ENCODE data around the gene PDPK1. TPM values are rescaled to one million over a fixed set of nuclear protein-coding genes. Genes with fewer than 3 reads are reported as not detected.

The PDPK1 gene
- total and polyA plus RNA-seq, 2 of the 4 experiments (the other 2 are of a cell fraction), result 10.6 to 27.3 TPM

DNA sequence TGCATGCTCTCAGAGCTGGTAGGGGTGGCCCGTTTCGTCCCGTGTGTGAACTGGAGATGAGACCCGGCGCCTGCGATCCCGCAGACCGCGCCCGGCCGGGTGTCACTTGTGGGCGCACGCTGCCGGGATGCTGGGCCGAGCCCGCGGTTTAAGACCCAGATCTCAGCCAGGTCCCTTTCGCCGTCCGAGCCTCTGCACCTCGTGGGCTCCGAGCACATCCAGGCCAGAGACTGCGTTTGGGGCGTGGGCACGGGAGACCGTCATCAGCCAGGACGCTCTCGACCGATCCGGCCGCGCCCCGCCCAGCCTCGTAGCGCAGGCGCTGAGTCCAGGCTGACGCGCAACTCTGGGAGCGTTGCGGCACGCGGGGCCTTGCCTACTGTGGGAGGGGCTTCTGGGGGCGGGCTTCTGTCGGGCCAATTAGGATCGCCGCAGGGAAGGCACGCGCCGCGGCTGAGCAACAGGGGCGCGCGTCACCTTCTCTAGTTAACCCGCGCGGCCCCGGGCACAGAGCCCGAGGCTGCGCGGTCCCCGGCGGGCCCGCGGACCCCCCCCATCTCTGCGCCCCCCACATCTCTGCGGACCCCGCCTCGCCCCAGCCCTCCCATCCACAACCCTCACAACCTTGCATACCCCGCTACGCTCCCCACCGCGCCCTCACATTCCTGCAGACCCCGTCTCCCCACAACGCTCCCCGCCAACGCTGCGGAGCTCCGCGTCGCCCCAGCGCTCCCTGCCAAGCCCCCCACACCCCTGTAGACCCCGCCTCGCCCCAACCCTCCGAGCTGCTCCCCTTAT, 5.9 kb upstream of the PDPK1 start:
- Histone ChIP-seq H4K5ac (ENCODE audit: low read depth, low read length) (peak overlapping the region; percentile 14; the same call in 1 of the 2 replicates), H3K27ac (ENCODE audit: insufficient read depth, low read length) (peak overlapping the region; percentile 75), H2AK5ac (ENCODE audit: low read depth, low read length) (peak overlapping the region; percentile 86), H3K18ac (ENCODE audit: low read depth, low read length) (peak overlapping the region; percentile 44; the same call in 1 of the 2 replicates), H3K27me3 (ENCODE audit: control insufficient read depth, insufficient read depth, low read length) (no peaks in the 10 kb centered on the region), H2BK20ac (ENCODE audit: low read depth, low read length) (no peak overlapping the region), H3K14ac (replicated peaks; ENCODE audit: low read depth, low read length) (peak overlapping the region; percentile 80), H4K91ac (ENCODE audit: insufficient read depth, low read depth, low read length) (peak overlapping the region; percentile 50), H4K20me1 (ENCODE audit: insufficient read depth, low read length) (no peaks in the 10 kb centered on the region; the same call in none of the 2 replicates), H2AFZ (replicated peaks; ENCODE audit: low read length, poor library complexity) (peak overlapping the region; percentile 95), H3K9me1 (ENCODE audit: insufficient read depth, low read length) (peaks cover 12% of the 10 kb centered on the region; the same call in 1 of the 2 replicates), H2AK9ac (replicated peaks; ENCODE audit: low read depth, low read length, poor library complexity) (peak overlapping the region; percentile 94), H4K8ac (ENCODE audit: low read depth in 2 of 2, low read length in 2 of 2) (peak overlapping the region; percentile 79 to 80; a peak in 3 of 4 replicates), H3K4me3 (ENCODE audit: insufficient read depth, low read depth, low read length) (peak overlapping the region; percentile 60), H3K4me2 (ENCODE audit: low read depth, low read length) (peak overlapping the region; percentile 96), H3K4me1 (ENCODE audit: control insufficient read depth, insufficient read depth, low read length) (peaks cover 16% of the 10 kb centered on the region), H3K79me1 (ENCODE audit: low read depth in 1 of 2, low read length in 2 of 2) (peaks cover 0 to 22% of the 10 kb centered on the region in 2 experiments; a peak in 1 of 4 replicates), H2BK120ac (ENCODE audit: low read depth, low read length) (peak overlapping the region; percentile 38; the same call in 1 of the 2 replicates), H3K4ac (ENCODE audit: low read depth, low read length) (peak overlapping the region; percentile 79), H3K9me3 (ENCODE audit: control insufficient read depth, insufficient read depth, low read length) (no peaks in the 10 kb centered on the region), H3K9ac (ENCODE audit: low read depth, low read length) (peak overlapping the region; percentile 84), H2BK5ac (ENCODE audit: low read depth, low read length, poor library complexity, severe bottlenecking) (peak overlapping the region; percentile 59), H3K36me3 (ENCODE audit: control insufficient read depth, insufficient read depth, low read length) (peaks cover 27% of the 10 kb centered on the region; the same call in 1 of the 2 replicates), H3K23ac (ENCODE audit: low read depth, low read length) (peak overlapping the region; percentile 64; the same call in 1 of the 2 replicates), H2BK15ac (ENCODE audit: low read depth, low read length) (no peak overlapping the region), H3K56ac (ENCODE audit: extremely low read depth, insufficient read depth, low read length) (no peak overlapping the region)
- BruUV-seq (replicated peaks), result no TSS peak
- WGBS, 2 experiments (ENCODE audit: extremely low coverage in 2 of 2, insufficient read length in 1 of 2), result 1% methylated on average over 36 of the region's 84 CpGs; no CpG with 5 or more reads in 1 of the 2 experiments
- peak; percentile 96 for ATAC-seq (ENCODE audit: low read depth)
- in situ Hi-C loops (cut with MboI; ENCODE audit: low sequenced_read_pairs) (no loop called here), dilution Hi-C loops (cut with HindIII; ENCODE audit: low sequenced_read_pairs, unreplicated experiment) (no loop called here), intact Hi-C loops (cut with micrococcal nuclease) (no loop called here)
- ChIA-PET CTCF (no interaction called here), POLR2A (ENCODE audit: unreplicated experiment) (no interaction called here)
- peak; percentile 95 for DNase-seq
- TF ChIP-seq RFX5 (IDR thresholded peaks at IDR 0.05; ENCODE audit: low read depth, low read length), result no peak
- TF ChIP-seq, protein P1, sequence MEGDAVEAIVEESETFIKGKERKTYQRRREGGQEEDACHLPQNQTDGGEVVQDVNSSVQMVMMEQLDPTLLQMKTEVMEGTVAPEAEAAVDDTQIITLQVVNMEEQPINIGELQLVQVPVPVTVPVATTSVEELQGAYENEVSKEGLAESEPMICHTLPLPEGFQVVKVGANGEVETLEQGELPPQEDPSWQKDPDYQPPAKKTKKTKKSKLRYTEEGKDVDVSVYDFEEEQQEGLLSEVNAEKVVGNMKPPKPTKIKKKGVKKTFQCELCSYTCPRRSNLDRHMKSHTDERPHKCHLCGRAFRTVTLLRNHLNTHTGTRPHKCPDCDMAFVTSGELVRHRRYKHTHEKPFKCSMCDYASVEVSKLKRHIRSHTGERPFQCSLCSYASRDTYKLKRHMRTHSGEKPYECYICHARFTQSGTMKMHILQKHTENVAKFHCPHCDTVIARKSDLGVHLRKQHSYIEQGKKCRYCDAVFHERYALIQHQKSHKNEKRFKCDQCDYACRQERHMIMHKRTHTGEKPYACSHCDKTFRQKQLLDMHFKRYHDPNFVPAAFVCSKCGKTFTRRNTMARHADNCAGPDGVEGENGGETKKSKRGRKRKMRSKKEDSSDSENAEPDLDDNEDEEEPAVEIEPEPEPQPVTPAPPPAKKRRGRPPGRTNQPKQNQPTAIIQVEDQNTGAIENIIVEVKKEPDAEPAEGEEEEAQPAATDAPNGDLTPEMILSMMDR (conservative IDR thresholded peaks at IDR 0.05; ENCODE audit: low read depth, low read length), result no peak
- TF ChIP-seq NFE2L2 (IDR thresholded peaks at IDR 0.05; ENCODE audit: low read depth, low read length), result no peak
- TF ChIP-seq RAD21 (IDR thresholded peaks at IDR 0.05; ENCODE audit: low read length), result no peak
- TF ChIP-seq, protein P2, sequence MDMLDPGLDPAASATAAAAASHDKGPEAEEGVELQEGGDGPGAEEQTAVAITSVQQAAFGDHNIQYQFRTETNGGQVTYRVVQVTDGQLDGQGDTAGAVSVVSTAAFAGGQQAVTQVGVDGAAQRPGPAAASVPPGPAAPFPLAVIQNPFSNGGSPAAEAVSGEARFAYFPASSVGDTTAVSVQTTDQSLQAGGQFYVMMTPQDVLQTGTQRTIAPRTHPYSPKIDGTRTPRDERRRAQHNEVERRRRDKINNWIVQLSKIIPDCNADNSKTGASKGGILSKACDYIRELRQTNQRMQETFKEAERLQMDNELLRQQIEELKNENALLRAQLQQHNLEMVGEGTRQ (IDR thresholded peaks at IDR 0.05; ENCODE audit: low read depth, low read length), result peak; percentile 76; the same call in 1 of the 2 replicates
- TF ChIP-seq FOS (IDR thresholded peaks at IDR 0.05; ENCODE audit: low read depth, low read length), result no peak
- TF ChIP-seq CEBPB (IDR thresholded peaks at IDR 0.05; ENCODE audit: low read depth, low read length), result peak; percentile 70
- TF ChIP-seq SMC3 (IDR thresholded peaks at IDR 0.05; ENCODE audit: low read depth, low read length), result no peak
- TF ChIP-seq MAZ (IDR thresholded peaks at IDR 0.05; ENCODE audit: borderline replicate concordance, low read depth, low read length), result no peak
- peak; percentile 10 for TF ChIP-seq RCOR1 (IDR thresholded peaks at IDR 0.05; ENCODE audit: insufficient replicate concordance, low read length)
- TF ChIP-seq CHD1 (IDR thresholded peaks at IDR 0.05; ENCODE audit: low read depth, low read length), result no peak
- TF ChIP-seq BHLHE40 (IDR thresholded peaks at IDR 0.05; ENCODE audit: low read depth, low read length), result peak; percentile 96
- no peak for TF ChIP-seq MAFK (IDR thresholded peaks at IDR 0.05; ENCODE audit: low read depth, low read length)

Data from IMR-90 (cell line).